DND-41 (cell line): Measurements from ENCODE around the gene ERCC5.

Experiments
- ATAC-seq: fragments of 200-7000 bp; cut with Tn5 transposase; 3 replicates; pipeline ENCODE4 v1.9.1; 2021; ENCODE audit warnings: low read depth; ENCODE audit not compliant: insufficient read depth
- DNase-seq: peaks from one replicate; pipeline ENCODE4 v3.0.0-alpha.2; 2020
- H2AFZ ChIP-seq: 2 replicates; pipeline ENCODE4 v1.6.0; 2012; ENCODE audit warnings: low read depth, low read length
- H3K27ac ChIP-seq: 2 replicates; pipeline ENCODE4 v1.5.1; 2012; ENCODE audit warnings: low read length, inconsistent platforms
- H3K27me3 ChIP-seq: fragments of 200-600 bp; sonication (generic); 2 replicates; pipeline ENCODE4 v1.6.0; 2012; ENCODE audit warnings: low read length, mild to moderate bottlenecking, inconsistent platforms; ENCODE audit not compliant: insufficient read depth, poor library complexity
- H3K36me3 ChIP-seq: 2 replicates; pipeline ENCODE4 v1.5.1; 2012; ENCODE audit warnings: low read length, inconsistent platforms; ENCODE audit not compliant: insufficient read depth
- H3K4me1 ChIP-seq: 2 replicates; pipeline ENCODE4 v1.5.1; 2012; ENCODE audit warnings: mild to moderate bottlenecking, low read length; ENCODE audit not compliant: insufficient read depth
- H3K4me2 ChIP-seq: 2 replicates; pipeline ENCODE4 v1.6.0; 2012; ENCODE audit warnings: mild to moderate bottlenecking, moderate library complexity, low read length, inconsistent platforms; ENCODE audit not compliant: insufficient read depth
- H3K4me3 ChIP-seq, 2 experiments: fragments of 200-600 bp in 1 of 2; shearing (Covaris generic) in 1 of 2; 2 replicates each; pipeline ENCODE4 v1.5.1; 2012 to 2016; ENCODE audit warnings: inconsistent platforms in 2 of 2, low read length in 2 of 2, mild to moderate bottlenecking in 2 of 2, low read depth in 1 of 2, moderate library complexity in 1 of 2
- H3K79me2 ChIP-seq: 2 replicates; pipeline ENCODE4 v1.6.0; 2012; ENCODE audit warnings: low read length, inconsistent platforms; ENCODE audit not compliant: insufficient read depth
- H3K9ac ChIP-seq: 2 replicates; pipeline ENCODE4 v1.6.0; 2012; ENCODE audit warnings: low read depth, mild to moderate bottlenecking, inconsistent platforms, low read length, moderate library complexity
- H3K9me3 ChIP-seq: 2 replicates; pipeline ENCODE4 v1.5.1; 2012; ENCODE audit warnings: low read length, moderate library complexity, mild to moderate bottlenecking, inconsistent platforms; ENCODE audit not compliant: insufficient read depth, severe bottlenecking
- H4K20me1 ChIP-seq: 2 replicates; pipeline ENCODE4 v1.6.0; 2012; ENCODE audit warnings: low read length; ENCODE audit not compliant: insufficient read depth
- CTCF ChIP-seq: IDR thresholded peaks from 2 replicates; pipeline ENCODE4 v1.5.1; 2012; ENCODE audit warnings: borderline replicate concordance, low read length, moderate library complexity, mild to moderate bottlenecking; ENCODE audit not compliant: poor library complexity, severe bottlenecking; ENCODE audit errors: extremely low read depth
- EZH2 ChIP-seq: IDR thresholded peaks from 3 replicates; pipeline ENCODE4 v1.6.1; 2012; ENCODE audit warnings: borderline replicate concordance, low read depth, mild to moderate bottlenecking, moderate library complexity, low read length, inconsistent platforms; ENCODE audit not compliant: severe bottlenecking

ERCC5 gene

DNA sequence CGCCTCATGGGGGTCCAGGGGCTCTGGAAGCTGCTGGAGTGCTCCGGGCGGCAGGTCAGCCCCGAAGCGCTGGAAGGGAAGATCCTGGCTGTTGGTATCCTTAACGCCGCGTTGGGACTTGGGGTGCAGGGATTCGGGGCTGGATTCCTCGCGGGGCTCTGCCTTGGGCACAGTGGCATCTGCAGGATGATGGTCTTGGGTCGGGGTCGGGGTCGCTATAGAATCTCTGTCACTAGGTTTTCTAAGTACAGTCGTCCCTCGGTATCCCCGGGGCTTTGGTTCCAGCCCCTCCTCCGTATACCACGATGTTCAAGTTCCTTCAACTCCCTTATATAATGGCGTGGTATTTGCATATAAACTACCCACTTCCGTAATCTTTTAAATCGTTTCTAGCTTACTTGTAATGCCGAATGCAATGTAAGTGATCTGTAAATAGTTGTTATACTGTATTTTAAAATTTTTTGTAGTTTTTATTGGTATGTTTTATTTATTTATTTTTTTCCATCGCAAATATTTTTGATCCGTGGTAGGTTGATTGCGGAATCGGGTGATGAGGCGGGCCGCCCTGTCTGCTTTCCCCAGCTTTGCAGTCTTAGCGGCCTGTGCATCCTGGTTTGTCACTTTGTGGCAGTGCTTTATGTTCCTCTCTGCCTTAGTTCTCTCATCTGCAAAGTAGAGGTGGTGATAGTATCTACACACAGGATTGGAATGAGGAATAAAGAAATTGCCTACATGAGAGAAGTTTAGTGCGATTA is 606 bp downstream of the ERCC5 start:
- Histone ChIP-seq H3K4me1 (peaks cover 35% of the 10 kb centered on the region), H2AFZ (peak overlapping the region; percentile 78), H3K36me3 (peaks cover 8% of the 10 kb centered on the region), H4K20me1 (peaks cover 14% of the 10 kb centered on the region; the same call in 1 of the 2 replicates), H3K27ac (peak overlapping the region; percentile 96), H3K9me3 (no peaks in the 10 kb centered on the region), H3K79me2 (peaks cover 63% of the 10 kb centered on the region), H3K27me3 (no peaks in the 10 kb centered on the region), H3K4me2 (peak overlapping the region; percentile 82), H3K4me3 (peak overlapping the region; percentile 88 to 91), H3K9ac (peak overlapping the region; percentile 95)
- ATAC-seq (peak; percentile 66), DNase-seq (peak; percentile 65)
- TF ChIP-seq EZH2, result no peak
- no peak for TF ChIP-seq CTCF

GRCh38 chr13:102847272-102848234 is 1.7 kb downstream of the ERCC5 start:
- Histone ChIP-seq H3K4me2 (peak overlapping the region; percentile 82), H3K9ac (peak overlapping the region; percentile 95), H3K27ac (peak overlapping the region; percentile 96), H3K36me3 (peaks cover 10% of the 10 kb centered on the region), H3K4me3 (peak overlapping the region; percentile 88 to 91), H3K9me3 (no peaks in the 10 kb centered on the region), H2AFZ (peak overlapping the region; percentile 78), H3K79me2 (peaks cover 69% of the 10 kb centered on the region), H3K4me1 (peaks cover 35% of the 10 kb centered on the region), H4K20me1 (peaks cover 16% of the 10 kb centered on the region; the same call in 1 of the 2 replicates), H3K27me3 (no peaks in the 10 kb centered on the region)
- TF ChIP-seq EZH2 (no peak), CTCF (peak; percentile 81)
- ATAC-seq (no peak), DNase-seq (peak; percentile 19)

DNA sequence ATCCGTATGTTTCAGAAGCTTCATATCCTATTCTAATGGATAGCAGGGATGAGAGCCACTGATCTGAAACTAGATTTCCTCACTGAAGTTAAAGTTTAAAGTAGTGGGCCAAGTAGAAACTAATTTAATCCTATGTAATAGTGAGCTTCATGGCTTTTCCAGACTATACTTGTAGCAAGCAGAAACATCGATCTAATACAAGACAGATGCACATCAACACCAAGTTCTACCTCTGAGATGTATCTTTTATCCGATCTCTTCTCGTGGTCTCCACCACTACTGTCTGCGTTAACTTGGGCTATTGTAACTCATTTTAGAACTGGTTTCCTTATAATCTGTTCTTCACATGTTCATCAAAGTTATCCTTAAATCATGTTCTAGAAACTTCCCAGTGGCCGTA is 3.1 kb downstream of the ERCC5 start:
- no peak overlapping the region for H3K27ac ChIP-seq
- ATAC-seq (no peak), DNase-seq (no peak)
- H2AFZ ChIP-seq, result no peak overlapping the region
- H3K79me2 ChIP-seq, result peaks cover 69% of the 10 kb centered on the region
- TF ChIP-seq CTCF (no peak), EZH2 (no peak)
- H3K9ac ChIP-seq, result no peak overlapping the region
- H3K4me3 ChIP-seq, result no peak overlapping the region
- peaks cover 35% of the 10 kb centered on the region for H3K4me1 ChIP-seq
- H3K36me3 ChIP-seq, result peaks cover 23% of the 10 kb centered on the region
- H3K27me3 ChIP-seq, result no peaks in the 10 kb centered on the region
- peaks cover 18% of the 10 kb centered on the region; the same call in 1 of the 2 replicates for H4K20me1 ChIP-seq
- no peaks in the 10 kb centered on the region for H3K9me3 ChIP-seq
- no peak overlapping the region for H3K4me2 ChIP-seq
